AG09309 (cell line): ENCODE results near the gene TRIM56.
A peak's percentile ranks its signal among the peaks of the same experiment; 100 is the strongest.

Source experiments
- DNase-seq: peaks from one replicate; pipeline ENCODE4 v3.0.0-alpha.2; 2010; ENCODE audit warnings: low read depth
- H3K4me3 ChIP-seq: 2 replicates; pipeline ENCODE4 v1.5.1; 2011; ENCODE audit warnings: mild to moderate bottlenecking, low read depth, low read length, moderate library complexity; ENCODE audit not compliant: control insufficient read depth
- CTCF ChIP-seq: IDR thresholded peaks from 2 replicates; pipeline ENCODE4 v1.5.1; 2011; ENCODE audit warnings: mild to moderate bottlenecking, low read depth, low read length, inconsistent platforms; ENCODE audit not compliant: insufficient read depth, control insufficient read depth; ENCODE audit errors: missing control alignments

TRIM56 gene

DNA sequence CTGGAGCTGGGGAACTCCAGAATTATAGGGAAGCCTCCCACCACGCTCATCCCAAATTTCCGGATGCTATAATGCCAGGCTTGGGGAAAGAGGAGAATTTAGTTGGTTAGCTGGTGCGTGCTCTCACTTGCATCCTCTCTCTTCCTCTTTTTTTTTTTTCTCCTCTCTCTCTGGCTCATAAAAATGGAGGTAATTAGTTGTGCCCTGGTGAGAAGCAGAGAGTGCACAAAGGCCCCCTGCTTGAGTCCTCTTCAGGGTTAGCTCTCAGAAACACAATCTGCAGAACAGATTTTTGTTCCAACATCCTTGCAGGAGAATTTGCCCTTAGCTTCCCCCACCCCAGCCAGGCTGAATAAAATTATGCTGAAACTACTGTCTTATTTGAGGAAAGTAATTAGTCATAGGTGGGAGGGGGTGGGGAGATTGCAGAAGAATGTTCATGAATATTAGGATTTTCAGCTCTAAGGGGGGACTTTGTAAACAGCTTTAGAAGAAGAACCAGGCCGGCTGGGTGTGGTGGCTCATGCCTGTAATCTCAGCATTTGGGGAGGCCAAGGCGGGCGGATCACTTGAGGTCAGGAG lies 49.2 kb downstream of the TRIM56 start:
- no peak overlapping the region for H3K4me3 ChIP-seq
- DNase-seq: no peak
- no peak for TF ChIP-seq CTCF

- H3K4me3 ChIP-seq: no peak overlapping the region
- no peak for TF ChIP-seq CTCF
- DNase-seq: no peak
Measured at GRCh38 chr7:101137651-101138212, 52.5 kb downstream of the TRIM56 start.

DNA sequence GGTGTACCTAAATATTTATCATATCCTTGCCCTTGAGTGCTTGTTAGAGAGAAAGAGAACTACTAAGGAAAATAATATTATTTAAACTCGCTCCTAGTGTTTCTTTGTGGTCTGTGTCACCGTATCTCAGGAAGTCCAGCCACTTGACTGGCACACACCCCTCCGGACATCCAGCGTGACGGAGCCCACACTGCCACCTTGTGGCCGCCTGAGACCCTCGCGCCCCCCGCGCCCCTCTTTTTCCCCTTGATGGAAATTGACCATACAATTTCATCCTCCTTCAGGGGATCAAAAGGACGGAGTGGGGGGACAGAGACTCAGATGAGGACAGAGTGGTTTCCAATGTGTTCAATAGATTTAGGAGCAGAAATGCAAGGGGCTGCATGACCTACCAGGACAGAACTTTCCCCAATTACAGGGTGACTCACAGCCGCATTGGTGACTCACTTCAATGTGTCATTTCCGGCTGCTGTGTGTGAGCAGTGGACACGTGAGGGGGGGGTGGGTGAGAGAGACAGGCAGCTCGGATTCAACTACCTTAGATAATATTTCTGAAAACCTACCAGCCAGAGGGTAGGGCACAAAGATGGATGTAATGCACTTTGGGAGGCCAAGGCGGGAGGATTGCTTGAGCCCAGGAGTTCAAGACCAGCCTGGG lies 53.1 kb downstream of the TRIM56 start:
- peak; percentile 68 for TF ChIP-seq CTCF
- H3K4me3 ChIP-seq: no peak overlapping the region
- DNase-seq: peak; percentile 90

DNA sequence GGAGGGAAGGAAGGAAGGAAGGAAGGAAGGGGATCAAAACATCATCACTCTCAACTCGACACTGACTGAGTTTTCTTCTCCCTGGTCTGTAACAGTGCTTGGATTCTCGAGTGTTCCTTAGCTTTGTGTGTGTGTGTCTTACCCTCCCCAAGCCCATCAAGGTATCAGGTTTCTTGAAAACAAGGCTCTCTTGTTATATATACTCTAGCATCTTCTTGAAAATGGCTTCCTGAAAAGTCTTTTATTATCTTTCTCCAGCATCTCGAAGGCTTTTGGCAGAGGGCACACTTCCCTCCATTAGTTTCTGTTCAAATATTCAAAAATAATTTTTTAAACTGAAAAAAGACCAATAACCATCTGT lies 55.0 kb downstream of the TRIM56 start:
- DNase-seq: no peak
- TF ChIP-seq CTCF: no peak
- no peak overlapping the region for H3K4me3 ChIP-seq

DNA sequence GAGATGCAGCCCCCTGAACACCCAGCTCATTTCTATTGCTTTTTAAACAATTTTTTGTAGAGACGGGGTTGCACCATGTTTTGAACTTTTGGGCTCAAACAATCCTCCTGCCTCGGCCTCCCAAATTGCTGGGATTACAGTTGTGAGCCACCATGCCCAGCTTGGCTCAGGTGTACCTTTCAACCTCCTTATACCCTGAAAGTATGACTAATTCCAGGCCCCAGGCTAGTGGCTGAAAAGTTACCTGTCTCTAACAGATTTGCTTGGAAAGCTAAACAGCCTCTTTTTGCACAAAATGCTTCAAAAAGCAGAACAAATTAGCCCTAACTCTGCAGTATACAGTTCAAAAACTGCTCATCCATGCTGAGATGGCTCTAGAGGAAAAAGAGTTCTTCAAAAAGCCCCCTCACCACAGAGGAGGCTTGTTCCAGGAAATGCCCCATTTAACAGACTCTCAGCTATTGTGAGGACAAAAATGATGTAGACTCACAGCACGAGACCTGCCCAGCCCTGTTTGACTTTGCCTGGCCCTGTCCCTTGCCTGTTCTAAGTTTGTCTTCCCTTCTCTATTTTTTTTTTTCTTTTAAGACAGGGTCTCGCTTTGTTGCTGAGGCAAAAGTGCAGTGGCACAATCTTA lies 55.6 kb downstream of the TRIM56 start:
- no peak overlapping the region for H3K4me3 ChIP-seq
- DNase-seq: no peak
- TF ChIP-seq CTCF: no peak
